ENCODE measurements around the gene ERBB4. TPM values are rescaled to one million over a fixed set of nuclear protein-coding genes. Genes with fewer than 3 reads are reported as not detected.
"Not testable (repeated sequence)": the region's sequence is repeated elsewhere in the genome, so short reads cannot be mapped to it uniquely, and the experiment has no call there.

Gene ERBB4
- total RNA-seq, 1 donor from 2014 or later: 0.07 TPM

- no peak for DNase-seq (ENCODE audit: low read depth, low spot score)
Measured at GRCh38 chr2:211611621-211612020, 927.0 kb downstream of the ERBB4 start.

GRCh38 chr2:211611061-211611518, 927.5 kb downstream of the ERBB4 start:
- no peak for DNase-seq (ENCODE audit: low read depth, low spot score)

- no peak for DNase-seq (ENCODE audit: low read depth, low spot score)
Measured at GRCh38 chr2:211609127-211609526, 929.5 kb downstream of the ERBB4 start.

GRCh38 chr2:211599146-211599545, 939.5 kb downstream of the ERBB4 start:
- DNase-seq (ENCODE audit: low read depth, low spot score): no peak

GRCh38 chr2:211598238-211598637, 940.4 kb downstream of the ERBB4 start:
- DNase-seq (ENCODE audit: low read depth, low spot score): no peak

GRCh38 chr2:211592006-211592405, 946.6 kb downstream of the ERBB4 start:
- DNase-seq (ENCODE audit: low read depth, low spot score): not testable (repeated sequence)

GRCh38 chr2:211591426-211591825, 947.2 kb downstream of the ERBB4 start:
- DNase-seq (ENCODE audit: low read depth, low spot score): no peak

- no peak for DNase-seq (ENCODE audit: low read depth, low spot score)
Measured at GRCh38 chr2:211568439-211568838, 970.2 kb downstream of the ERBB4 start.

- no peak for DNase-seq (ENCODE audit: low read depth, low spot score)
Measured at GRCh38 chr2:211564441-211564840, 974.2 kb downstream of the ERBB4 start.

- DNase-seq (ENCODE audit: low read depth, low spot score): no peak
Measured at GRCh38 chr2:211545582-211545981, 993.0 kb downstream of the ERBB4 start.

GRCh38 chr2:211534632-211535031, 1004.0 kb downstream of the ERBB4 start:
- DNase-seq (ENCODE audit: low read depth, low spot score): no peak

GRCh38 chr2:211524248-211524647, 1014.4 kb downstream of the ERBB4 start:
- DNase-seq (ENCODE audit: low read depth, low spot score): not testable (repeated sequence)

- no peak for DNase-seq (ENCODE audit: low read depth, low spot score)
Measured at GRCh38 chr2:211516537-211516936, 1022.1 kb downstream of the ERBB4 start.

GRCh38 chr2:211514049-211514448, 1024.6 kb downstream of the ERBB4 start:
- no peak for DNase-seq (ENCODE audit: low read depth, low spot score)

GRCh38 chr2:211513446-211513845, 1025.2 kb downstream of the ERBB4 start:
- no peak for DNase-seq (ENCODE audit: low read depth, low spot score)

- DNase-seq (ENCODE audit: low read depth, low spot score): no peak
Measured at GRCh38 chr2:211512806-211513205, 1025.8 kb downstream of the ERBB4 start.

GRCh38 chr2:211503856-211504255, 1034.7 kb downstream of the ERBB4 start:
- DNase-seq (ENCODE audit: low read depth, low spot score): no peak

- DNase-seq (ENCODE audit: low read depth, low spot score): no peak
Measured at GRCh38 chr2:211503198-211503597, 1035.4 kb downstream of the ERBB4 start.

- DNase-seq (ENCODE audit: low read depth, low spot score): no peak
Measured at GRCh38 chr2:211498551-211499205, 1039.9 kb downstream of the ERBB4 start.

GRCh38 chr2:211495339-211495738, 1043.3 kb downstream of the ERBB4 start:
- DNase-seq (ENCODE audit: low read depth, low spot score): no peak

- DNase-seq (ENCODE audit: low read depth, low spot score): no peak
Measured at GRCh38 chr2:211494536-211494935, 1044.1 kb downstream of the ERBB4 start.

GRCh38 chr2:211494085-211494484, 1044.5 kb downstream of the ERBB4 start:
- DNase-seq (ENCODE audit: low read depth, low spot score): no peak

GRCh38 chr2:211487733-211488132, 1050.9 kb downstream of the ERBB4 start:
- no peak for DNase-seq (ENCODE audit: low read depth, low spot score)
